Fibroblast of lung (primary cell): ENCODE data around the gene PJA1.

Experiments
- EZH2 ChIP-seq: IDR thresholded peaks from 2 replicates; pipeline ENCODE4 v1.5.1; 2012; ENCODE audit warnings: low read length, control low read depth, mild to moderate bottlenecking; ENCODE audit errors: missing control alignments
- TF ChIP-seq, protein P1 (sequence below), 2 donors: IDR thresholded peaks in 1 of 2; conservative IDR thresholded peaks in 1 of 2; 1 replicate in 1 of 2; 2 replicates in 1 of 2; pipeline ENCODE4 v1.5.1; 2011 to 2012; ENCODE audit warnings: low read length in 2 of 2, control low read depth in 1 of 2, inconsistent platforms in 1 of 2, low read depth in 1 of 2, mild to moderate bottlenecking in 1 of 2

- TF ChIP-seq, protein P1, sequence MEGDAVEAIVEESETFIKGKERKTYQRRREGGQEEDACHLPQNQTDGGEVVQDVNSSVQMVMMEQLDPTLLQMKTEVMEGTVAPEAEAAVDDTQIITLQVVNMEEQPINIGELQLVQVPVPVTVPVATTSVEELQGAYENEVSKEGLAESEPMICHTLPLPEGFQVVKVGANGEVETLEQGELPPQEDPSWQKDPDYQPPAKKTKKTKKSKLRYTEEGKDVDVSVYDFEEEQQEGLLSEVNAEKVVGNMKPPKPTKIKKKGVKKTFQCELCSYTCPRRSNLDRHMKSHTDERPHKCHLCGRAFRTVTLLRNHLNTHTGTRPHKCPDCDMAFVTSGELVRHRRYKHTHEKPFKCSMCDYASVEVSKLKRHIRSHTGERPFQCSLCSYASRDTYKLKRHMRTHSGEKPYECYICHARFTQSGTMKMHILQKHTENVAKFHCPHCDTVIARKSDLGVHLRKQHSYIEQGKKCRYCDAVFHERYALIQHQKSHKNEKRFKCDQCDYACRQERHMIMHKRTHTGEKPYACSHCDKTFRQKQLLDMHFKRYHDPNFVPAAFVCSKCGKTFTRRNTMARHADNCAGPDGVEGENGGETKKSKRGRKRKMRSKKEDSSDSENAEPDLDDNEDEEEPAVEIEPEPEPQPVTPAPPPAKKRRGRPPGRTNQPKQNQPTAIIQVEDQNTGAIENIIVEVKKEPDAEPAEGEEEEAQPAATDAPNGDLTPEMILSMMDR (conservative IDR thresholded peaks at IDR 0.05 in 1 of 2, IDR thresholded peaks at IDR 0.05 in 1 of 2; ENCODE audit: low read depth in 1 of 2, low read length in 2 of 2): no peak
- TF ChIP-seq EZH2: no peak
These were observed 31.4 kb upstream of the PJA1 start for GRCh38 chrX:69196666-69197065.
